Dermis blood vessel endothelial cell (primary cell): ENCODE results near the gene NOL7. TPM values are rescaled to one million over a fixed set of nuclear protein-coding genes. Genes with fewer than 3 reads are reported as not detected.

Experiments used
- DNase-seq: peaks from one replicate; pipeline ENCODE4 v3.0.0; 2010
- total RNA-seq: library from RNA; depleted of rRNA; stranded (reverse); fragments of >200 nt; gene quantifications from 2 replicates; pipeline ENCODE4 v1.2.3, GENCODE V29; 2014

NOL7 gene
- total RNA-seq: 72.8 and 75.2 TPM in 2 replicates

DNA sequence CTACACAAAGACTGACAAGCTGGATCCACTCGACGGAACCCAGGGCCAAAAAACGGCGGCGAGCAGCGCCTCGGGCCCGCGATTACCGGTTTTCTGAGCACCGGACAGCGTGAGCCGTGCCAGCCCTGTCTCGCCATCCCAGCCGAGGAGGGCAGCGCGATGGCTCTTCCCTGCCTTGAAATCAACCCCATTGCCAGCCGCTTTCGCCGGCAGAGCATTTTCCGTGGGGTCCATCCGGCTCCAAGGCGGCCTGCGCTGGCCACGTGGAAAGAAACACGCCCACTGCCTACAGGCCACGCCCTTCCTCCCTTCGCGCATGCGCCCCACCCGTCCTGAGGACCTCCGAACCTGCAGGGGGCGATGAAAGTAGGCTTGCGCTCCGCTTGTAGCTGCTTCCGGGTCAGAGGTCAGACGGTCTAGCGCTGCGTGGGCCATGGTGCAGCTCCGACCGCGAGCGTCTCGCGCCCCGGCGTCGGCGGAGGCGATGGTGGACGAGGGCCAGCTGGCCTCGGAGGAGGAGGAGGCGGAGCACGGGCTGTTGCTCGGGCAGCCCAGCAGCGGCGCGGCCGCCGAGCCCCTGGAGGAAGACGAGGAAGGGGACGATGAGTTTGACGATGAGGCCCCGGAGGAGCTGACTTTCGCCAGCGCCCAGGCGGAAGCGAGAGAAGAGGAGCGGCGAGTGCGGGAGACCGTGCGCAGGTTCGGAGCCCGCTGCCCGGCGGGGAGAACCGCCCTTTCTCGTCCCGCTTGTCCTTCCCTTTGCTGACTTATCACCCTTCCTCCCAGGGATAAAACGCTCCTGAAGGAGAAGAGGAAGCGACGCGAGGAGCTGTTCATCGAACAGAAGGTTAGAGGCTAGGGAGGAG is at the start of gene NOL7:
Gene NOL7 (plus strand): TSS at position 410 of the 866 bp plus-strand sequence. CDS start 24 bp downstream, at position 434.
- peak; percentile 99 for DNase-seq

GRCh38 chr6:13565921-13566320 is 49.2 kb upstream of the NOL7 start:
- DNase-seq: no peak

GRCh38 chr6:13566500-13566899 is 48.6 kb upstream of the NOL7 start:
- no peak for DNase-seq

DNA sequence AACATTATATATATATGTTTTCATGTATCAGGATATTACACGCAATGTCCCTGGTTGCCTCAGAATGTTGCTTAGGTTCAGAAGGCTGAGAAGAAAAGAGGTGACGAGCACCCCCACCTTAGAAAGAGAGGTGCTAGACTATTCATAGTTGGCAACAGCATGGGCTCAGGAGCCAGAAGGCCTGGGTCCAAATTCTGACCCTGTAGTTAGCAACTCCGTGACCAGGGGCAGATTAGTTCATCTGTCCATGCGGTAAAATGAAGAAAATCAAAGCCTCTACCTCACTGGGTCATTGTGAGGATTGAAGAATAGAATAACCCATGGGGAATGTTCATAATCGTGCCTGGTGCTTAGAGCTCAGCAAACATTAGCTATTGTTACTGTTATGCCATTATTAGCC is 46.2 kb upstream of the NOL7 start:
- DNase-seq: no peak

GRCh38 chr6:13572240-13572639 is 42.9 kb upstream of the NOL7 start:
- no peak for DNase-seq

DNA sequence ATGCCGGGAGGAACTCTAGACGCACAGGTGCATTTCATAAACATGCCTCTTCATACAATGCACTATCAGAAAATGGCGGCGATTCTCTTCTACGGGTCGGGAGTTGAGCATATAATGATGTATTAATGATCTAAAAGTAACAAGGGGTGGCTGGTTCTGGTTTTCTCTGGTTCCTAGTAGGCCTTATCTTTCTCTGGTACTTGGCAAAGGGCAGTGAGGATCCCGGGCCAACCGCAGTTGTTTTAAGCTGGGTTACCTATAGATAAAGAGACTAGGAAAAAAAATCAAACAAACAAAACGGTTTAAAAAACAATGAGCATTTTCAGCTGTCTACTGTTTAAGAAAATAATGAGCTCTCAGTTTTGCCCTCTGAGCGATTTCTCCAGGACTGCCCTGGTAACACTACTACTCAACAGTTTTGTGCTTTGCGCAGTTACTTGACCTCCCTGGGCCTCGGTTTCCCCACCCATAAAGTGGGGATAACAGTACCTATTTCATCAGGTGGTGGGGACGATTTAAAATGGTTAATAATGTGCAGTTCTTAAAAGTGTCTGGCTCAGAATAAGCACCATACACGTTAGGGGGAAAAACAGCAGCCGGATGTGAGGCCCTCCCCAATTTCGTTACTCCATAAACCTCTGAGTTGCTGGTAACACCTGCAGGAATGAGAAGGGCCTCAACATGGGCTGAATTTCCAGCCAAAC is 42.0 kb upstream of the NOL7 start:
- DNase-seq: no peak

DNA sequence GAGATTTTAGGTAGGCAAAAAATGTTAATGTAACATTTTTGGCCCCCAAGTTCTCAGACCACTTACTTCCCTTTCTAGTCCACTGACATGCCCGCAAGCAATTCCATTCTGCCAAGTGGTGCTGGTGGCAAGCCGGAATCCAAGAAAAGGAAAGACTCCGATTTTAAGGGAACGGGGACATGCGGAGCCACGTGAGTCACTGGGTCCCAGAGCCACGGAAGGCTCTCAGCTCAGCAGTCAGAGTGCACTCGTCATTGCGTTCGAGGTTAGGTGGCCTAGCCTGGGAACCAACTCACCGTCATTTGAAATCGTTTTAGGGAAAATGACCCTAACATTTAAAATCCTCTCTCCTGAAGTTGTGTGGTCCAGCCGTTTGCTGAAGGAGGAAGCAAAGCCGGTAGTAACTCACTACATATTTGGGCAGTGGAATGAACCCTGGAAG is 41.4 kb upstream of the NOL7 start:
- DNase-seq: peak; percentile 55

DNA sequence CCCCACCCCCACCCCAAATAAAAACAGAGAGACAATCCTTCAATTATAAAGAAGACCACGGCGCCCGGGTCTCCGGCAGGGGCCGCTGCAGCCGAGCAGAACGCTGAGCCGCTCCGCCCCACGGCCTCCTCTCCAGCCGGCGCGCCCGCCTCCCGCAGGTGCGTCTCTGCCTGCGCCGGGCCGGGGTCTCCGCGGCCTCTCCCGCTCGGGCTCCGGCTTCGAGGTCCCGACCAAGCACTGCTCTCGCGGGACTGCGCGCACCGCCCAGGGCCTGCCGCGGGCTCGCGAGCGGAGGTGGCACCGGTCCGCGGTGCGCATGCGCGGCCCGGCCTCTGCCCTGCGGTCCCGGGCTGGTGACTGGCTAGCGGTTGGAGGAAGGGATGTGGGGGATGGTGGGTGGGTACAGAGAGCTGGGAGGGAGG is 41.0 kb upstream of the NOL7 start:
- peak; percentile 95 for DNase-seq

DNA sequence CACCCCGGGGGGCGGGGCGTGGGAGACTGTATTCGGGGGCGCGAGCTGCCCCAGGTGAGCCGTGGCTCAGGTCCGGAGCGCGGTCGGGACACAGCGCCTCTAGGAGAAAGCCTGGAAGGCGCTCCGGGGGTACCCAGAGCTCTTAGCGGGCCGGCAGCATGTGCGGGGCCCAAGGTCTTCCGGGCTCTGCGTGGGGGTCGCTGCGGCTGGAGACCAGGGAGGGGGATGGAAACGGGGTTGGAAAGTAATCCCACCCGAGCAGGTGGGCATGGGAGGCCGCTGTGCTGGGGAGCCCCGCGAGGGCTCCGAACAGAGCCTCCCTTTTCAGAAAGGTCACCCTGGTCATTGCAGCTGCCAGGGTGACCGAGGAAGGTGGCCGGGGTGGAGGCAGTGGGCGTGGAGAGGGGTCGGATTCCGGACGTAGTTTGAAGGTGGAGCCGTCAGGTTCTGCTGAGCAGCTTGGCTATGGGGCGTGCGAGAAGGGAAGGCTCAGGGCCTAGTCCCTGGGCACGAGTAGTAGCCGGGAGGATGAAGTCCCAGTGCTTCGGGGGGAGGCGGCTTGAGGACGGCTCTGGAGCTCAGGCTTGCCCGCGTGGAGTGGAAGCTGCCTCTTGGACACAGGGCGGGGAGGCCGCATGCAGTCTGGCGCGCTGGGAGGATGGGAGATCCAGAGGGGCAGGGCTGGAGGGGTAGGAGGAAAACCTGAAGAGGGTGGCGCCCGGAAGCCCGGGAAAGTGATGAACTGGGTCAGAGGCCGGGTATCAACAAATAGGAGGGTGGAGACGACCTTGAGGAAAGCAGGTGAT is 40.4 kb upstream of the NOL7 start, which contains the start of gene SIRT5:
Gene SIRT5 (plus strand): TSS at position 31 of the 806 bp plus-strand sequence. CDS start 9,510 bp downstream, outside the sequence.
- DNase-seq: peak; percentile 84

DNA sequence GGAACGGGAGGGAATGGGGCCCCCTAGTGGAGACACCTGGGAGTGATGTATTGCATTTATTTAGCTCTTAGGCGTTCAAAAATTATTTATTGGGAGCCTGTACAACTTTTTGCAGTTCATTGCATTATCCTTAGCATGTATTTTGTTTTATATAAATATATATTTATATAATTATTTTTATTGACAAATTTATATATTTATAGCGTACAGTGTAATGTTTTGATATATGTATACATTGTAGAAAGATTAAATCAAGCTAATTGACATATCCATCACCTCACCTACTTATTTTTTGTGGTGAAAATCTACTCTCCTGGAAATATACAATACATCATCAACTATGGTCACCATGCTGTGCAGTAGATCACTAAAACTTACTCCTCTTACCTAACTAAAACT is 39.8 kb upstream of the NOL7 start:
- no peak for DNase-seq

- DNase-seq: no peak
Observed at GRCh38 chr6:13576017-13576416, 39.1 kb upstream of the NOL7 start.

DNA sequence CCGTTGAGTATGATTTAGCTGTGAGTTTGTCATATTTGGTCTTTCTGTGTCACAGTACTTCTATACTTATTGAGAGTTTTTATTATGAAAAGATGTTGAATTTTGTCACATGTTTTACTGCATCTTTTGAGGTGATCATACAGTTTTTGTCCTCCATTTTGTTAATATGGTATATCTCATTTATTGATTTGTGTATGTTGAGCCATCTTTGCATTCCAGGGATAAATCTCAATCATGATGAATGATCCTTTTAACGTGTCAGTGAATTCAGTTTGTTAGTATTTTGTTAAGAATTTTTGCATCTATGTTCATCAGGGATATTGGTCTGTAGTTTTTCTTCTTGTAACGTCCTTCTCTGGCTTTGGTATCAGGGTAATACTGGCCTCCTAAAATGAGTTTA is 37.2 kb upstream of the NOL7 start:
- no peak for DNase-seq

DNA sequence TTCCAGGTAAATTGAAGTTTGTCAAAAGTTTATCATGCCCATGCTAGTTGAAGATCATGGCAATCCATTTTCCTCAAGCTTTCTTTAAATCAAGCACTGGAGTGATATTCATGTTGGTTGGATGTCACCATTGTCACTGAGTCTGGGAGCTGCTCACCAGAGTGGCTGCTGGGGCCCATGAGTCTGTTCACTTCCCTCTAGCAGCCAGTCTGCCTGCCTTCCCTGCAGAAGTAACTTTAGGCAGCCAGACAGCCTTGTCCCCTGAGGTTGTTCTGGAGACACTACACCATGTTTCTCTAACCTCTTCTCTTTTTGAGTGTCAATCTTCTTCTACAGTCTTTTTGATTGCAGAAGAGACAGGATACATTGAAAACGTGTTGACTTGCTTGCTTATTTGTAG is 35.2 kb upstream of the NOL7 start:
- no peak for DNase-seq

- no peak for DNase-seq
Observed at GRCh38 chr6:13581700-13582229, 33.4 kb upstream of the NOL7 start.

DNA sequence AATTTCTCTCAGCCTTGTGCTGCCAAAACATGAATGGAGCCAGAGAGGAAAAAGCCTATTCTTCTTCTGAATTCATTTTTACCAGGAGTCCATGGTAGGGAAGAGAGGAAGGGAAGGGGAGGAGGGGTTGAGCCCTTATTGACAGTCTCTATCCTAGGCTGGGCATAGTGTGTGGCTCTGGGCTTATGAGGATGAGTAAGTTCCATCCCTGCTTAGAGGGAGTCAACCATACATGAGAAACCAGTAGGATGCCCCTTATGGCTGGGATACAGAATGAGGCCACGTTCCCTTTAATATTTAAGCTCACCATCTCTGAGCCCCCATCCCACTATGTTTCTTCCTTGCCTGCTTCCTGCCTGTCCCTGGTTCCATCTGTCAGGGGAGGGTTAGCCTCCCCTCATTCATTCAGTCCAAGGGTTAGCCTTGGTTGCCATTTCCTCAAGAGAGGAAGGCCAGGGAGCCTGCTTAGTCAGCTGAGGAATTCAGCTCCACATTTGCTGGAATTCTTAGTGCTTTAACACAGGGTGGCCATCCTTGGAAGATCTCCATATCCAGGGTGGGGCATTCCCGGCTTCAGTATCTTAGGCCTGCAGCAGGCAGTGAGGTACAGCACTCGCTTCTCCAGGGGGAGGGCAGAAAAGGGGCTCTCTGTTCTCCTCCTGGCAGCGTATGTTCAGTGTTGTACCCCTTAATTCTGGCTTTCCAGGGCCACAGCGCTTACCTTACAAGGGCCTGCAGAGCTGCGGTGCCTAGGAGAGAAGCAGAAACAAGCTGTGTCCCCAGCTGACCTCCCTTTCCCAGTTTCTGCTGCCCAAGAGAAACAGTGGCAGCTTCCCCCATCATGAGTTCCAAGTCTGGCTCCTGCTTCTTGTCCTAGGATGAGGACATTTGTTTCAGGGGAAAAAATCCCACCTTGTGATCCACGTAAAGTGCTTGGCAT is 28.3 kb upstream of the NOL7 start:
- no peak for DNase-seq

DNA sequence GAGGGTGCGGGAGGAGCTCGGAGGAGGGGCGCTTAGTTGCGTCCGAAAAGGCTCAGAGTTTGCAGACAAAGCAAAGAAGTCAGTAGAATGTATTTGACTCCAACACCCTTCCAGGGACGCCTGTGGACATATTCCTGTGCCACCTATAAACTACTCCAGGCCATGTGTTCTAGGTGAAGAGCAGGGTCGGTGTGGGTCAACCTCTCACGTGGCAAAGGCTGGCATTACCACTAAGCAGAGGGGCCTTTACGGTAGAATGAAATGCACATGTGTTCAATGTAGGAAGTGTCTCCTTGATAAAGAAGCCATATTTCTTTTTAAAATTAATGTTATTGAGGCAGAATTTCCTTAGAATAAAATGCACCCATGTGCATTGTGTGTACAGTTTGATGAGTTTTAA is 25.3 kb upstream of the NOL7 start:
- DNase-seq: no peak

GRCh38 chr6:13590574-13591153 is 24.5 kb upstream of the NOL7 start:
- no peak for DNase-seq

- DNase-seq: no peak
Observed at GRCh38 chr6:13591205-13591921, 23.8 kb upstream of the NOL7 start.

DNA sequence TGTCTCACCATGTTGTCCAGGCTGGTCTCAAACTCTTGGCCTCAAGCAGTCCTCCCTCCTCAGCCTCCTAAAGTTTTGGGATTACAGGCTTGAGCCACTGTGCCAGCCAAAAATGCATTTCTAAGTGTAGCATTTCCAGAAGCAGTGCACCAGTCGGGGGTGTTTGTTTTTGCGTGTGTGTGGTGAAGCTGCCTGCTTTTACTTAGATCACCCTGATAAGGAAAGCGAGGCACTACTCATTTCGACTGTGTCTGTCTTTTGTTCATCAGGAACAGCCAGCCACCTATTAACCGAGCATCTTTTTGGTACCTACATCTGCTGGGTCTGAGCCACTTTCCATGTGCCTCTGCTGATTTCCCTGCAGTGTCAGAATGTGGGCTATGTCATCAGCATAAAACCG is 22.0 kb upstream of the NOL7 start:
- no peak for DNase-seq

DNA sequence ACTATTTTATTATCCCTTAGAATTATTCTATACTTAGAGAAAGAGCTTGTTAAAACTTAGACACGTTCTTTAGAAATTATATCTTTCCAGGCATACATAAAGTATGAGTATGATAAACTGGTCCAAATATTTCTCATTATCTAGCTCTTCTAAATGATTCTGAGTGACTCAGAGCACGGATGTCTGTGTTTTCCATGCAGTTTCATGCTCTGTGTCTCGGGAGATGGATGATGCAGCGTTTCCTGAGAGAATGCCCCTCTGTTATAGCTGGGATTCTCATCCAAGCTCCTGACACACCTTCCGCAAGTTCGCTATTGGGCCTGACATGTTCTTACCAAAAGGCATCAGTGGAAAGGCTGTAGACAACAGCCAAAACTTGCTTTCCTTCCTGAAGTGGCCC is 21.4 kb upstream of the NOL7 start:
- DNase-seq: peak; percentile 30
